Measurements from ENCODE around the gene KDELR3.
"Not testable (repeated sequence)": the region's sequence is repeated elsewhere in the genome, so short reads cannot be mapped to it uniquely, and the experiment has no call there.

Gene KDELR3

GRCh38 chr22:38462960-38463784 lies 4.7 kb upstream of the KDELR3 start:
- peaks cover 56% of the 10 kb centered on the region for H3K27me3 ChIP-seq (ENCODE audit: control insufficient read depth, insufficient read depth, low read length)
- no peaks in the 10 kb centered on the region for H3K9me3 ChIP-seq (ENCODE audit: control insufficient read depth, insufficient read depth, low read length)
- H3K36me3 ChIP-seq (ENCODE audit: control insufficient read depth, insufficient read depth, low read length): no peaks in the 10 kb centered on the region
- no peak overlapping the region for H3K9ac ChIP-seq (ENCODE audit: low read depth, low read length)
- H3K4me3 ChIP-seq (ENCODE audit: low read depth, low read length): peak overlapping the region; percentile 28
- H3K4me1 ChIP-seq (ENCODE audit: control insufficient read depth, insufficient read depth, low read length): peaks cover 12% of the 10 kb centered on the region

GRCh38 chr22:38464992-38465672 lies 2.8 kb upstream of the KDELR3 start:
- H3K4me1 ChIP-seq (ENCODE audit: control insufficient read depth, insufficient read depth, low read length): peaks cover 12% of the 10 kb centered on the region
- H3K36me3 ChIP-seq (ENCODE audit: control insufficient read depth, insufficient read depth, low read length): no peaks in the 10 kb centered on the region
- peaks cover 52% of the 10 kb centered on the region for H3K27me3 ChIP-seq (ENCODE audit: control insufficient read depth, insufficient read depth, low read length)
- no peak overlapping the region for H3K4me3 ChIP-seq (ENCODE audit: low read depth, low read length)
- no peak overlapping the region for H3K9ac ChIP-seq (ENCODE audit: low read depth, low read length)
- no peaks in the 10 kb centered on the region for H3K9me3 ChIP-seq (ENCODE audit: control insufficient read depth, insufficient read depth, low read length)

DNA sequence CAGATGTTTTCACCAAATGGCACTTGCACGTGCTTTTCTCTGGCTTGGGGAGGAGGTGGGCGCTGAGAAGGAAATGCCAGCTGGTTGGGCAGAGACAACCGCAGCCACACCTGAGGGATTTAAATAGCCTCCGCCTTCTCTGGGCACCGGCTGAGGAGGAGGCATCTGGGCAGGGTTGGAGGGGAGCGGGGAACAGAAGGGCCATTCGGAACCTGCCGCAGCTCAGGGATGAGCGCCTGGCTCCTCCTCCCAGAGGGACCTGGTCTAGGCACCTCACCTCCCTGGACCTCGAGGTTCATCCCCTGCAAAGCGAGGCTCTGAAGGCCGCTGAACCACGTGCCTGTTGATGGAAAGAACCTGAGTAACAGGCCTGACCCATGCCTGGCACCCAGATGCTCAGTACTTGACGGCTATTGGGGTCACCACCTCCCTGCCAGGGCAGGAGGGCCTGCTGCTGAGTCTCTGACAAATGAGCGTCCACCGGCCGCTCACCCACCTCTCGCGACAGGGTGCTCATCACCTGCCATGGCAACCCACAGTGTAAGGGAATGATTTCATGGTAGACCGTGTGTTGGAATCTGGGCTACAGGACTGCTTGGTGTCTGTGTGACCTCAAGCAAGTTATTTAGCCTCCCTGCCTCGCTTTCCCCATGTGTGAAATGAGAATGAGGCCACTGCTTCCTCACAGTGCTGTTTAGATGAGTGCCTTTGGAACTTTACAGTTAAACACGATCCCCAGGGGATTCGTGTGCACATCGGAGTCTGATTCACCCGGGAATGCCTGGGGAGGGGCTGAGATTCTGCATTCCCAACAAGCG lies 2.0 kb upstream of the KDELR3 start:
- no peaks in the 10 kb centered on the region for H3K36me3 ChIP-seq (ENCODE audit: control insufficient read depth, insufficient read depth, low read length)
- H3K9me3 ChIP-seq (ENCODE audit: control insufficient read depth, insufficient read depth, low read length): no peaks in the 10 kb centered on the region
- H3K9ac ChIP-seq (ENCODE audit: low read depth, low read length): no peak overlapping the region
- peaks cover 45% of the 10 kb centered on the region for H3K27me3 ChIP-seq (ENCODE audit: control insufficient read depth, insufficient read depth, low read length)
- peaks cover 11% of the 10 kb centered on the region for H3K4me1 ChIP-seq (ENCODE audit: control insufficient read depth, insufficient read depth, low read length)
- no peak overlapping the region for H3K4me3 ChIP-seq (ENCODE audit: low read depth, low read length)

- peak overlapping the region; percentile 77 for H3K4me3 ChIP-seq (ENCODE audit: low read depth, low read length)
Observed at GRCh38 chr22:38467438-38467903, 425 bp upstream of the KDELR3 start.

DNA sequence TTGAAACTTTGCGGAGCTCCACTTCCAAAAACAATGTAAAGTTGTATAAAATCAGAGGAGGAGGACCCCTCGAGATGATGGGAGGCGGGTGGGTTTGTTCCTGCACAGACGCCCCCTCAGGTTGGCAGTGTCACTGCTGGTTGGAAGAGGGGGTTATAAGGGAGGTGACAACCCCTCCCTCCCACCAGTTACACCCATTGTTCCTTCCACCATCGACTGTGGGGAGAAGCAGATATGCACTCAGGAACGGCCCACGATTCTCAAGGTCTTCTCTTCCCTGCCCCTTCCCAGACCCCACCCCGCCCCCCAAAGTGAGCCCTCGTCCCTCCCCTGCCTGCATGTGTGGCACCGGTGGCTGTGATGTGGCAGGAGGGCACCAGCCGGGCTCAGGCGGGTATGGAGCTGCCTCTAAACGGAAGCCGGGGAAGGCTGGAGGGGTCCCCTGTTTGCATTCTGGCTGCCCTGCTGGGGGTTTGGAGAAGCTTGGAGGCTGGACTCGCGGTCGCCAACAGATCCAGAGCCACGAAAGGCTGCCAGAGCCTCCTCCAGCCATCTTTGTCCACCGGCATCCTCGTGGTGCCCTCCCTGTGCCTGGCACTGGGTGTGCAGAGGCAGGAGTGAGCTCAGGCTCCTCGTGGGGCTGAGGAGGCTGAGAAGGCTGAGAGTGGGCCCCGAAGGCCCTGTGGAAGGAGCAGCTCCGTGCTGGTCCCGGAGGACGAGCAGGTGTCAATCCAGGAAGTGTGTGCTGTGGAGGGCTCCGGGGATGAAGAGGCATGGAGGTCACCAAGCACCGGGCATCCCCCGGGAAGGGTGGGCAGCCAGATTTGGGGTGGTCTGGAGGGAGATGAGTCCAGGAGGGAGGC lies 778 bp downstream of the KDELR3 start:
- Histone ChIP-seq H3K9ac (ENCODE audit: low read depth, low read length) (peak overlapping the region; percentile 65), H3K36me3 (ENCODE audit: control insufficient read depth, insufficient read depth, low read length) (no peaks in the 10 kb centered on the region), H3K27me3 (ENCODE audit: control insufficient read depth, insufficient read depth, low read length) (peaks cover 27% of the 10 kb centered on the region), H3K4me1 (ENCODE audit: control insufficient read depth, insufficient read depth, low read length) (peaks cover 6% of the 10 kb centered on the region), H3K9me3 (ENCODE audit: control insufficient read depth, insufficient read depth, low read length) (no peaks in the 10 kb centered on the region), H3K4me3 (ENCODE audit: low read depth, low read length) (peak overlapping the region; percentile 77)

More at GRCh38 chr22:38467438-38467903, 425 bp upstream of the KDELR3 start:
- peaks cover 7% of the 10 kb centered on the region for H3K4me1 ChIP-seq (ENCODE audit: control insufficient read depth, insufficient read depth, low read length)
- no peaks in the 10 kb centered on the region for H3K36me3 ChIP-seq (ENCODE audit: control insufficient read depth, insufficient read depth, low read length)
- H3K9me3 ChIP-seq (ENCODE audit: control insufficient read depth, insufficient read depth, low read length): no peaks in the 10 kb centered on the region
- no peak overlapping the region for H3K9ac ChIP-seq (ENCODE audit: low read depth, low read length)
- peaks cover 33% of the 10 kb centered on the region for H3K27me3 ChIP-seq (ENCODE audit: control insufficient read depth, insufficient read depth, low read length)

DNA sequence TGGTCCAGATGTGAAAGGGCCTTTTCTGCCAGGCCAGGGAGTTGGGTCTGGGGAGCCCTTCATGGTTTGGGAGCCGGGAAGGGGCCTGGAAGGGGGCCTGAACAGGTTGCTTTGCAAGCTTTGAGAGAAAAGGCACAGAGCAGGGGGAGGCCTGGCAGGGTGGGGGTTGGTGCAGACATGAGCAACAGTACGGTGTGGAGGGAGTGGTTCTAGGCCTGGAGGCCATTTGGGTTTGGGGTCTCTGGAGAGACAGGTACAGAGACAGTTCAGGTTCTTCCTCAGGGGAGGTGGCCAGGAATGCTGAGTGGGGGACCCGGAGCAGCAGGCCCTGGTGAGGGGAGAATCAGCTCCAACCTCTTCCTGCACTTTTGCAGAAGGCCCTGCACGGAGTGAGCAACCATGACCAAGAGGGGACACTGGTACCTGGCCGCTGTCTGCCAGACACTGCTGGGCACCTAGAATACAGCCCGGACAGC lies 1.4 kb downstream of the KDELR3 start:
- Histone ChIP-seq H3K27me3 (ENCODE audit: control insufficient read depth, insufficient read depth, low read length) (peaks cover 22% of the 10 kb centered on the region), H3K9ac (ENCODE audit: low read depth, low read length) (no peak overlapping the region)

DNA sequence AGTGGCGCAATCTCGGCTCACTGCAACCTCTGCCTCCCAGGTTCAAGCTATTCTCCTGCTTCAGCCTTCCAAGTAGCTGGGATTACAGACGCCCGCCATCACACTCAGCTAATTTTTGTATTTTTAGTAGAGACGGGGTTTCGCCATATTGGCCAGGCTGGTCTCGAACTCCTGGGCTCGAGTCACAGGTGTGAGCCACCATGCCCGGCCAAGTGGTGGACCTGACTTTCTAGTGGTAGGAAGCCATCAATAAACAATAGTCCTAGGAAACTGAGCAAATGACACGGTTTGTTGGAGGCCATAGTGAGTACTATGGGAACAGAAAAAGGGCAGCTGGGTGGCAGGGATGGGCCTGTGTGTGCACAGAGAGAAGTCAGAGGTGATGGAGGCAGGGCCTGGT lies 2.3 kb downstream of the KDELR3 start:
- peaks cover 22% of the 10 kb centered on the region for H3K27me3 ChIP-seq (ENCODE audit: control insufficient read depth, insufficient read depth, low read length)
- not testable (repeated sequence) for H3K9ac ChIP-seq (ENCODE audit: low read depth, low read length); H3K4me1 ChIP-seq (ENCODE audit: control insufficient read depth, insufficient read depth, low read length); H3K36me3 ChIP-seq (ENCODE audit: control insufficient read depth, insufficient read depth, low read length); H3K9me3 ChIP-seq (ENCODE audit: control insufficient read depth, insufficient read depth, low read length); H3K4me3 ChIP-seq (ENCODE audit: low read depth, low read length)

More for the DNA sequence above, 1.4 kb downstream of the KDELR3 start:
- Histone ChIP-seq H3K4me3 (ENCODE audit: low read depth, low read length) (no peak overlapping the region), H3K9me3 (ENCODE audit: control insufficient read depth, insufficient read depth, low read length) (no peaks in the 10 kb centered on the region), H3K36me3 (ENCODE audit: control insufficient read depth, insufficient read depth, low read length) (no peaks in the 10 kb centered on the region), H3K4me1 (ENCODE audit: control insufficient read depth, insufficient read depth, low read length) (peaks cover 5% of the 10 kb centered on the region)

DNA sequence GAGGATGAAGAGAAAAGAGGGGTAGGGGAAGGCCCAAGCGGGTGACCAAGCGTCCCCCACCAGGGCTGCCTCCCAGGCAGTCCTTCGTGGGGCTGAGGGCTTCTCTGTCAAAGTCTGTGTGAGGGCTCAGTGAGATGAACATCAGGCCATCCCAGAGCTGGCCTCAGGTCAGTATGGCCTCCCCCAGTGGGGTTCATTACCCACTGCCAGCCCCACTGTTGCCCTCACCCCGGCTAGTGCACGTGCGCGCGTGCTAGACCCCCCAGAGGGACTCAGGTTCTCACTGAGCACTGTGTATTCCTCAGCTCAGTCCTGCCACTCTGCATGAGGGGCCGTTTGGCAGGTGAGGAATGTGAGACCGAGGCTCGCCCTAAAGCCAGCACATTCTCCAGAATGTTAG lies 3.3 kb downstream of the KDELR3 start:
- Histone ChIP-seq H3K36me3 (ENCODE audit: control insufficient read depth, insufficient read depth, low read length) (no peaks in the 10 kb centered on the region), H3K4me1 (ENCODE audit: control insufficient read depth, insufficient read depth, low read length) (peaks cover 5% of the 10 kb centered on the region), H3K27me3 (ENCODE audit: control insufficient read depth, insufficient read depth, low read length) (peaks cover 15% of the 10 kb centered on the region), H3K9ac (ENCODE audit: low read depth, low read length) (no peak overlapping the region), H3K4me3 (ENCODE audit: low read depth, low read length) (no peak overlapping the region), H3K9me3 (ENCODE audit: control insufficient read depth, insufficient read depth, low read length) (no peaks in the 10 kb centered on the region)

- H3K4me1 ChIP-seq (ENCODE audit: control insufficient read depth, insufficient read depth, low read length): peaks cover 2% of the 10 kb centered on the region
- H3K9me3 ChIP-seq (ENCODE audit: control insufficient read depth, insufficient read depth, low read length): no peaks in the 10 kb centered on the region
- no peaks in the 10 kb centered on the region for H3K27me3 ChIP-seq (ENCODE audit: control insufficient read depth, insufficient read depth, low read length)
- H3K4me3 ChIP-seq (ENCODE audit: low read depth, low read length): no peak overlapping the region
- no peaks in the 10 kb centered on the region for H3K36me3 ChIP-seq (ENCODE audit: control insufficient read depth, insufficient read depth, low read length)
- no peak overlapping the region for H3K9ac ChIP-seq (ENCODE audit: low read depth, low read length)
Observed at GRCh38 chr22:38474003-38474607, 6.2 kb downstream of the KDELR3 start.

- Histone ChIP-seq H3K9me3 (ENCODE audit: control insufficient read depth, insufficient read depth, low read length) (no peaks in the 10 kb centered on the region), H3K27me3 (ENCODE audit: control insufficient read depth, insufficient read depth, low read length) (no peaks in the 10 kb centered on the region), H3K36me3 (ENCODE audit: control insufficient read depth, insufficient read depth, low read length) (peaks cover 17% of the 10 kb centered on the region), H3K4me1 (ENCODE audit: control insufficient read depth, insufficient read depth, low read length) (peaks cover 2% of the 10 kb centered on the region), H3K4me3 (ENCODE audit: low read depth, low read length) (no peak overlapping the region), H3K9ac (ENCODE audit: low read depth, low read length) (no peak overlapping the region)
Observed at GRCh38 chr22:38477585-38477984, 9.7 kb downstream of the KDELR3 start.
